CD4-positive, CD25-positive, alpha-beta regulatory T cell (primary cell): ENCODE results near the gene TRPV6. TPM values are rescaled to one million over a fixed set of nuclear protein-coding genes. Genes with fewer than 3 reads are reported as not detected.

Source experiments
- ATAC-seq, 2 donors: fragments of 150-1000 bp; cut with Tn5 transposase; one replicate each; pipeline ENCODE4 v1.10.0; 2021; ENCODE audit warnings: low read depth in 2 of 2, moderate number of reproducible peaks in 2 of 2, moderate library complexity in 1 of 2
- DNase-seq, 3 donors: peaks; one replicate each; pipeline versions ENCODE4 v3.0.0 to v3.0.0-alpha.2; 2012 to 2022; ENCODE audit warnings: mixed read lengths in 1 of 3
- H3K27ac ChIP-seq: one replicate; pipeline ENCODE4 v1.7.0; 2013; ENCODE audit warnings: mild to moderate bottlenecking, low read length; ENCODE audit not compliant: insufficient read depth, poor library complexity, severe bottlenecking
- H3K27me3 ChIP-seq: one replicate; pipeline ENCODE4 v1.7.0; 2013; ENCODE audit warnings: low read length; ENCODE audit not compliant: control insufficient read depth, insufficient read depth
- H3K36me3 ChIP-seq: one replicate; pipeline ENCODE4 v1.7.0; 2013; ENCODE audit warnings: mild to moderate bottlenecking, low read length, moderate library complexity; ENCODE audit not compliant: control insufficient read depth, insufficient read depth
- H3K4me1 ChIP-seq: 2 replicates; pipeline ENCODE4 v1.7.0; 2013; ENCODE audit warnings: mild to moderate bottlenecking, low read length; ENCODE audit not compliant: insufficient read depth, control insufficient read depth, poor library complexity, severe bottlenecking
- H3K4me3 ChIP-seq: one replicate; pipeline ENCODE4 v1.7.0; 2013; ENCODE audit warnings: low read depth, mild to moderate bottlenecking, low read length, moderate library complexity
- H3K9me3 ChIP-seq, 2 experiments: 1 replicate in 1 of 2; 2 replicates in 1 of 2; pipeline ENCODE4 v1.7.0; 2013; ENCODE audit warnings: low read length in 2 of 2, mild to moderate bottlenecking in 1 of 2, moderate library complexity in 1 of 2; ENCODE audit not compliant: control insufficient read depth in 2 of 2
- H3K27ac Mint-ChIP-seq, 3 donors: one replicate each; pipeline ENCODE4 v1.8.0; 2020 to 2022; ENCODE audit warnings: mild to moderate bottlenecking in 3 of 3, mixed read lengths in 3 of 3, moderate library complexity in 2 of 3
- H3K27me3 Mint-ChIP-seq: one replicate; pipeline ENCODE4 v1.8.0; 2022; ENCODE audit warnings: mild to moderate bottlenecking, mixed read lengths
- H3K36me3 Mint-ChIP-seq: one replicate; pipeline ENCODE4 v1.8.0; 2020; ENCODE audit warnings: mixed read lengths
- H3K4me1 Mint-ChIP-seq, 4 donors: one replicate each; pipeline ENCODE4 v1.8.0; 2020 to 2022; ENCODE audit warnings: mixed read lengths in 4 of 4, mild to moderate bottlenecking in 1 of 4
- H3K4me3 Mint-ChIP-seq, 4 donors: one replicate each; pipeline ENCODE4 v1.8.0; 2020 to 2022; ENCODE audit warnings: mild to moderate bottlenecking in 4 of 4, mixed read lengths in 4 of 4, moderate library complexity in 3 of 4
- H3K9me3 Mint-ChIP-seq, 7 donors: one replicate each; pipeline ENCODE4 v1.8.0; 2020 to 2022; ENCODE audit warnings: mixed read lengths in 7 of 7, mild to moderate bottlenecking in 3 of 7, moderate library complexity in 2 of 7
- polyA plus RNA-seq, 4 donors: library from polyadenylated mRNA; unstranded; fragments of 300-500 nt; fragmentation: Illumina TruSeq; gene quantifications; one replicate each; pipeline ENCODE4 v1.2.3, GENCODE V29; 2021
- total RNA-seq: library from RNA; stranded (reverse); gene quantifications from one replicate; pipeline ENCODE4 v1.2.3, GENCODE V29; 2022

The TRPV6 gene
- total and polyA plus RNA-seq, 5 donors from 2014 or later: 0.17 to 0.30 TPM; not detected in 3

- DNase-seq (no peak), ATAC-seq (no peak)
- Mint-ChIP-seq H3K4me1 (peaks cover 0 to 4% (median 0%) of the 10 kb centered on the region in 4 donors), H3K27me3 (peaks cover 28% of the 10 kb centered on the region), H3K27ac (no peak overlapping the region), H3K4me3 (no peak overlapping the region), H3K36me3 (no peaks in the 10 kb centered on the region), H3K9me3 (peaks cover 0 to 11% (median 0%) of the 10 kb centered on the region in 7 donors)
- Histone ChIP-seq H3K36me3 (no peaks in the 10 kb centered on the region), H3K27ac (no peak overlapping the region), H3K4me1 (no peaks in the 10 kb centered on the region), H3K27me3 (peaks cover 7% of the 10 kb centered on the region), H3K9me3 (peaks cover 6 to 8% of the 10 kb centered on the region in 2 experiments), H3K4me3 (no peak overlapping the region)
Observed at GRCh38 chr7:142906643-142907042, 21.1 kb upstream of the TRPV6 start.

GRCh38 chr7:142905759-142906158, 20.2 kb upstream of the TRPV6 start:
- Histone ChIP-seq H3K27ac (no peak overlapping the region), H3K4me1 (no peaks in the 10 kb centered on the region), H3K36me3 (no peaks in the 10 kb centered on the region), H3K4me3 (no peak overlapping the region), H3K9me3 (peaks cover 6 to 8% of the 10 kb centered on the region in 2 experiments), H3K27me3 (peaks cover 7% of the 10 kb centered on the region)
- Mint-ChIP-seq H3K27me3 (peaks cover 26% of the 10 kb centered on the region), H3K36me3 (no peaks in the 10 kb centered on the region), H3K9me3 (peaks cover 0 to 11% (median 0%) of the 10 kb centered on the region in 7 donors), H3K4me1 (peaks cover 0 to 4% (median 0%) of the 10 kb centered on the region in 4 donors), H3K4me3 (no peak overlapping the region), H3K27ac (no peak overlapping the region)
- DNase-seq (no peak), ATAC-seq (no peak)

GRCh38 chr7:142904128-142904527, 18.6 kb upstream of the TRPV6 start:
- Mint-ChIP-seq H3K4me1 (peaks cover 0 to 4% (median 0%) of the 10 kb centered on the region in 4 donors), H3K36me3 (no peaks in the 10 kb centered on the region), H3K4me3 (no peak overlapping the region), H3K27ac (no peak overlapping the region), H3K27me3 (peaks cover 27% of the 10 kb centered on the region), H3K9me3 (peaks cover 0 to 11% (median 0%) of the 10 kb centered on the region in 7 donors)
- DNase-seq (no peak), ATAC-seq (no peak)
- H3K4me1 ChIP-seq: no peaks in the 10 kb centered on the region
- H3K27ac ChIP-seq: no peak overlapping the region
- H3K27me3 ChIP-seq: peaks cover 3% of the 10 kb centered on the region
- H3K9me3 ChIP-seq: peaks cover 6 to 8% of the 10 kb centered on the region in 2 experiments
- H3K36me3 ChIP-seq: no peaks in the 10 kb centered on the region
- no peak overlapping the region for H3K4me3 ChIP-seq

- Mint-ChIP-seq H3K27ac (no peak overlapping the region), H3K9me3 (peaks cover 0 to 12% (median 0%) of the 10 kb centered on the region in 7 donors), H3K27me3 (peaks cover 24% of the 10 kb centered on the region), H3K4me1 (peaks cover 0 to 2% (median 0%) of the 10 kb centered on the region in 4 donors), H3K4me3 (no peak overlapping the region), H3K36me3 (no peaks in the 10 kb centered on the region)
- no peak for ATAC-seq
- no peaks in the 10 kb centered on the region for H3K27me3 ChIP-seq
- H3K36me3 ChIP-seq: no peaks in the 10 kb centered on the region
- no peak overlapping the region for H3K27ac ChIP-seq
- no peak overlapping the region for H3K4me3 ChIP-seq
- peaks cover 6 to 8% of the 10 kb centered on the region in 2 experiments for H3K9me3 ChIP-seq
- DNase-seq: no peak
- H3K4me1 ChIP-seq: no peaks in the 10 kb centered on the region
Observed at GRCh38 chr7:142901426-142902259, 16.1 kb upstream of the TRPV6 start.

GRCh38 chr7:142899661-142900060, 14.1 kb upstream of the TRPV6 start:
- Histone ChIP-seq H3K27ac (no peak overlapping the region), H3K4me3 (no peak overlapping the region), H3K9me3 (peaks cover 5 to 6% of the 10 kb centered on the region in 2 experiments), H3K4me1 (no peaks in the 10 kb centered on the region), H3K27me3 (no peaks in the 10 kb centered on the region), H3K36me3 (no peaks in the 10 kb centered on the region)
- Mint-ChIP-seq H3K36me3 (no peaks in the 10 kb centered on the region), H3K4me1 (peaks cover 0 to 2% (median 0%) of the 10 kb centered on the region in 4 donors), H3K27me3 (peaks cover 34% of the 10 kb centered on the region), H3K27ac (no peak overlapping the region), H3K9me3 (peaks cover 0 to 10% (median 0%) of the 10 kb centered on the region in 7 donors), H3K4me3 (no peak overlapping the region)
- ATAC-seq (no peak), DNase-seq (no peak)

- Mint-ChIP-seq H3K9me3 (peaks cover 0 to 10% (median 0%) of the 10 kb centered on the region in 7 donors), H3K4me3 (no peak overlapping the region), H3K36me3 (no peaks in the 10 kb centered on the region), H3K27ac (no peak overlapping the region), H3K4me1 (peaks cover 0 to 2% (median 0%) of the 10 kb centered on the region in 4 donors), H3K27me3 (peaks cover 34% of the 10 kb centered on the region)
- Histone ChIP-seq H3K9me3 (no peaks in the 10 kb centered on the region), H3K36me3 (no peaks in the 10 kb centered on the region), H3K4me3 (no peak overlapping the region), H3K27me3 (no peaks in the 10 kb centered on the region), H3K27ac (no peak overlapping the region), H3K4me1 (no peaks in the 10 kb centered on the region)
- ATAC-seq: no peak
- no peak for DNase-seq
Observed at GRCh38 chr7:142898377-142899170, 13.0 kb upstream of the TRPV6 start.

GRCh38 chr7:142897691-142898090, 12.1 kb upstream of the TRPV6 start:
- peaks cover 0 to 10% (median 0%) of the 10 kb centered on the region in 7 donors for H3K9me3 Mint-ChIP-seq
- DNase-seq (no peak), ATAC-seq (no peak)
- no peak overlapping the region for H3K4me3 Mint-ChIP-seq
- Histone ChIP-seq H3K9me3 (no peaks in the 10 kb centered on the region), H3K27me3 (no peaks in the 10 kb centered on the region), H3K4me1 (no peaks in the 10 kb centered on the region), H3K27ac (no peak overlapping the region), H3K4me3 (no peak overlapping the region), H3K36me3 (no peaks in the 10 kb centered on the region)
- H3K4me1 Mint-ChIP-seq: no peaks in the 10 kb centered on the region
- H3K27ac Mint-ChIP-seq: no peak overlapping the region
- H3K27me3 Mint-ChIP-seq: peaks cover 30% of the 10 kb centered on the region
- no peaks in the 10 kb centered on the region for H3K36me3 Mint-ChIP-seq
